ENCODE measurements around the gene CSK. TPM values are rescaled to one million over a fixed set of nuclear protein-coding genes. Genes with fewer than 3 reads are reported as not detected.

The CSK gene
- polyA plus RNA-seq, 2 of the 4 experiments (the other 2 are of a cell fraction), result 17.8 to 63.0 TPM

GRCh38 chr15:74752011-74752410 is 29.9 kb upstream of the CSK start (continued):
- TF ChIP-seq POLR2A (IDR thresholded peaks at IDR 0.05; ENCODE audit: low read length) (no peak), CHD4 (IDR thresholded peaks at IDR 0.05; ENCODE audit: borderline replicate concordance) (no peak)

DNA sequence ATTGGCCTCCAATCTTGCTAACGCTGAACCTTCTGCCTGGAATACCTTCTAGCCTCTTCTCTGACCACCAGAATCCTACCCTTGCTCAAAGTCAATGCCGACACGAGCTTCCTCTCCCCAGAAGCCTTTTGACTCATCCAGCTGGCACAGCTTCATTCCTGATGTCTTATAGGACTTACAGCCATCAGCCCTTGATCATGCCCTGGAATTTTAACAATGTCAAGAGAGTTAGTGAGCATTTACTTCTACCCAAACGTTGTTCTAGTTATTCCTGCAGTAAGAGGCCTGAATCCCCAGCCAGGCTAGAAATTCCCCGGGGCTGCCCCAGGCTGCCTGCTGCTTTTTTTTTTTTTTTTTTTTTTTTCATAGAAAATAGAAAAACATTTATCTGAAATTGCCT is 29.3 kb upstream of the CSK start:
- no peak overlapping the region for H3K4me2 ChIP-seq
- CTCF ChIA-PET, result interaction anchor here (0.5 to 7.8 kb wide), 4 partner anchors 17 to 671 kb away, joined by 3 to 56 read pairs (median 4); no protein-coding TSS in a partner anchor
- ATAC-seq (peak in 1 of 2 experiments; percentile 51; a peak in 3 of 6 replicates), DNase-seq (ENCODE audit: low read depth in 1 of 2, low spot score in 1 of 2) (no peak), FAIRE-seq (no peak)
- WGBS (ENCODE audit: missing lambda C conversion rate), result 26% methylated on average over 5 of the region's 5 CpGs
- no peaks in the 10 kb centered on the region for H3K4me1 ChIP-seq
- no peak overlapping the region for H3K27ac ChIP-seq
- no peak for TF ChIP-seq ZSCAN20 (CRISPR knock-in tag; IDR thresholded peaks at IDR 0.05)
- TF ChIP-seq FOSL2 (IDR thresholded peaks at IDR 0.05), result no peak
- TF ChIP-seq FOSL2 (CRISPR knock-in tag; IDR thresholded peaks at IDR 0.05), result no peak
- TF ChIP-seq, protein P1, sequence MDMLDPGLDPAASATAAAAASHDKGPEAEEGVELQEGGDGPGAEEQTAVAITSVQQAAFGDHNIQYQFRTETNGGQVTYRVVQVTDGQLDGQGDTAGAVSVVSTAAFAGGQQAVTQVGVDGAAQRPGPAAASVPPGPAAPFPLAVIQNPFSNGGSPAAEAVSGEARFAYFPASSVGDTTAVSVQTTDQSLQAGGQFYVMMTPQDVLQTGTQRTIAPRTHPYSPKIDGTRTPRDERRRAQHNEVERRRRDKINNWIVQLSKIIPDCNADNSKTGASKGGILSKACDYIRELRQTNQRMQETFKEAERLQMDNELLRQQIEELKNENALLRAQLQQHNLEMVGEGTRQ (IDR thresholded peaks at IDR 0.05), result no peak
- TF ChIP-seq TFCP2L1 (CRISPR knock-in tag; IDR thresholded peaks at IDR 0.05), result no peak
- TF ChIP-seq SREBF2 (IDR thresholded peaks at IDR 0.05), result no peak
- TF ChIP-seq JUN (IDR thresholded peaks at IDR 0.05), result no peak
- TF ChIP-seq ATOH8 (CRISPR knock-in tag; IDR thresholded peaks at IDR 0.05; ENCODE audit: low read depth), result no peak
- TF ChIP-seq EHMT2 (IDR thresholded peaks at IDR 0.05; ENCODE audit: low read depth), result no peak
- no peak for TF ChIP-seq CBX8 (IDR thresholded peaks at IDR 0.05)
- no peak for TF ChIP-seq MAZ (IDR thresholded peaks at IDR 0.05; ENCODE audit: borderline replicate concordance, low read depth, low read length)
- TF ChIP-seq JUNB (IDR thresholded peaks at IDR 0.05), result no peak
- POLR2A ChIA-PET, result no interaction called here
- no peaks in the 10 kb centered on the region for H3K9me3 ChIP-seq
- H3K4me3 ChIP-seq, result no peak overlapping the region

DNA sequence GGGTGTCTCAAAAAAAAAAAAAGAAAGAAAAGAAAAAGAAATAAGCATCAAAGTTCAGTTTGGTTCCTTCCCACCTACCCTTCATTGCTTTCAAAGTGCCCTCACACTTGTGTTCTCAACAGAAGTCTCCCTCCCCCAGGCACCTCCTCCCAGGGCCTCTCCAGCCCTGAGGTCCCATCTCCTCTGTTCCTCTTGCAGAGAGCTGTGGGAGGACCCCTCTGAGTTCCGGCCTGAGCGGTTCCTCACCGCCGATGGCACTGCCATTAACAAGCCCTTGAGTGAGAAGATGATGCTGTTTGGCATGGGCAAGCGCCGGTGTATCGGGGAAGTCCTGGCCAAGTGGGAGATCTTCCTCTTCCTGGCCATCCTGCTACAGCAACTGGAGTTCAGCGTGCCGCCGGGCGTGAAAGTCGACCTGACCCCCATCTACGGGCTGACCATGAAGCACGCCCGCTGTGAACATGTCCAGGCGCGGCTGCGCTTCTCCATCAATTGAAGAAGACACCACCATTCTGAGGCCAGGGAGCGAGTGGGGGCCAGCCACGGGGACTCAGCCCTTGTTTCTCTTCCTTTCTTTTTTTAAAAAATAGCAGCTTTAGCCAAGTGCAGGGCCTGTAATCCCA is 27.2 kb upstream of the CSK start:
- Histone ChIP-seq H3K27ac (no peak overlapping the region), H3K9me3 (no peaks in the 10 kb centered on the region), H3K4me2 (no peak overlapping the region), H3K4me1 (no peaks in the 10 kb centered on the region), H3K4me3 (no peak overlapping the region)
- ATAC-seq, result no peak
- TF ChIP-seq TFCP2L1 (CRISPR knock-in tag; IDR thresholded peaks at IDR 0.05) (no peak), MAZ (IDR thresholded peaks at IDR 0.05; ENCODE audit: borderline replicate concordance, low read depth, low read length) (no peak), HOXB13 (CRISPR knock-in tag; IDR thresholded peaks at IDR 0.05; ENCODE audit: low read depth) (no peak), RARB (CRISPR knock-in tag; IDR thresholded peaks at IDR 0.05) (no peak), ZC3H11A (IDR thresholded peaks at IDR 0.05) (no peak), CBX2 (IDR thresholded peaks at IDR 0.05; ENCODE audit: borderline replicate concordance, low read depth) (no peak), FOSL2 (IDR thresholded peaks at IDR 0.05) (no peak), FOSL2 (CRISPR knock-in tag; IDR thresholded peaks at IDR 0.05) (no peak), EHF (CRISPR knock-in tag; IDR thresholded peaks at IDR 0.05) (no peak), RFX5 (IDR thresholded peaks at IDR 0.05) (no peak), BHLHE40 (IDR thresholded peaks at IDR 0.05; ENCODE audit: low read depth, low read length) (no peak), ZNF302 (CRISPR knock-in tag; IDR thresholded peaks at IDR 0.05) (no peak), FOXS1 (CRISPR knock-in tag; IDR thresholded peaks at IDR 0.05) (no peak), NR3C1 (IDR thresholded peaks at IDR 0.05) (no peak), RCOR1 (IDR thresholded peaks at IDR 0.05; ENCODE audit: low read depth, low read length) (no peak), SMC3 (IDR thresholded peaks at IDR 0.05) (no peak), POLR2A (IDR thresholded peaks at IDR 0.05; ENCODE audit: low read length) (no peak), HEYL (CRISPR knock-in tag; IDR thresholded peaks at IDR 0.05) (no peak)
- TF ChIP-seq, protein P2, sequence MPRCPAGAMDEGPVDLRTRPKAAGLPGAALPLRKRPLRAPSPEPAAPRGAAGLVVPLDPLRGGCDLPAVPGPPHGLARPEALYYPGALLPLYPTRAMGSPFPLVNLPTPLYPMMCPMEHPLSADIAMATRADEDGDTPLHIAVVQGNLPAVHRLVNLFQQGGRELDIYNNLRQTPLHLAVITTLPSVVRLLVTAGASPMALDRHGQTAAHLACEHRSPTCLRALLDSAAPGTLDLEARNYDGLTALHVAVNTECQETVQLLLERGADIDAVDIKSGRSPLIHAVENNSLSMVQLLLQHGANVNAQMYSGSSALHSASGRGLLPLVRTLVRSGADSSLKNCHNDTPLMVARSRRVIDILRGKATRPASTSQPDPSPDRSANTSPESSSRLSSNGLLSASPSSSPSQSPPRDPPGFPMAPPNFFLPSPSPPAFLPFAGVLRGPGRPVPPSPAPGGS (IDR thresholded peaks at IDR 0.05), result no peak
- TF ChIP-seq, protein P1 (IDR thresholded peaks at IDR 0.05), result no peak
- POLR2A ChIA-PET, result no interaction called here
- 78% methylated on average over 9 of the region's 20 CpGs for WGBS (ENCODE audit: missing lambda C conversion rate)
- no peak for DNase-seq (ENCODE audit: low read depth in 1 of 2, low spot score in 1 of 2)
- FAIRE-seq, result no peak
- CTCF ChIA-PET, result interaction anchor here (7.8 to 25.5 kb wide), 2 partner anchors 15 to 122 kb away, joined by 56 to 701 read pairs; no protein-coding TSS in a partner anchor
